Testis (tissue), 3 donors: ENCODE results near the gene ARRB2. TPM values are rescaled to one million over a fixed set of nuclear protein-coding genes. Genes with fewer than 3 reads are reported as not detected.

Experiments
- DNase-seq: peaks from one replicate; pipeline ENCODE4 v3.0.0-alpha.2; 2019
- H3K27ac ChIP-seq, 2 donors: fragments of 200-600 bp; sonication (generic); one replicate each; pipeline ENCODE4 v1.5.1; 2019
- H3K27me3 ChIP-seq: fragments of 200-600 bp; sonication (generic); one replicate; pipeline ENCODE4 v1.5.1; 2019
- H3K36me3 ChIP-seq: fragments of 200-600 bp; sonication (generic); one replicate; pipeline ENCODE4 v1.5.1; 2017; ENCODE audit warnings: low read depth; ENCODE audit errors: missing control alignments
- H3K4me1 ChIP-seq: fragments of 200-600 bp; sonication (generic); one replicate; pipeline ENCODE4 v1.5.1; 2019
- H3K4me3 ChIP-seq, 2 donors: fragments of 200-600 bp; sonication (generic); one replicate each; pipeline ENCODE4 v1.5.1; 2017 to 2019
- H3K9me3 ChIP-seq: fragments of 200-600 bp; sonication (generic); one replicate; pipeline ENCODE4 v1.5.1; 2017
- POLR2A ChIP-seq: fragments of 450-650 bp; IDR thresholded peaks from one replicate; pipeline ENCODE4 v1.6.1; 2017; ENCODE audit warnings: antibody characterized with exemption, mild to moderate bottlenecking, moderate library complexity
- WGBS, 2 donors: methylation state at CpG; one replicate each; pipeline ENCODE4 v1.1.5; 2018; 5-methylcytosine and 5-hydroxymethylcytosine counted together
- intact Hi-C: fragments of 100-400 bp; cut with DNase I; formaldehyde crosslinking; loops from one replicate; pipeline ENCODE4 v1.15.1; 2023; ENCODE audit warnings: low total_unique reads
- polyA plus RNA-seq: library from polyadenylated mRNA; stranded (reverse); fragments of 350-450 nt; fragmentation: Illumina TruSeq; extraction: RNeasy Lipid Tissue Mini Kit (QIAGEN cat#74804); gene quantifications from one replicate; pipeline ENCODE4 v1.2.3, GENCODE V29; 2014; ENCODE audit warnings: low read depth, low replicate concordance; ENCODE audit not compliant: insufficient read depth
- total RNA-seq, 2 donors: library from RNA; depleted of rRNA; stranded (reverse); fragments of >200 nt; gene quantifications; one replicate each; pipeline ENCODE4 v1.2.3, GENCODE V29; 2016
- TF ChIP-seq, protein P1 (sequence below), 3 experiments: fragments of 450-650 bp in 2 of 3; fragments of 200-600 bp in 1 of 3; sonication (generic) in 1 of 3; IDR thresholded peaks; one replicate each; pipeline ENCODE4 v1.5.1; 2016 to 2019; ENCODE audit warnings: antibody characterized with exemption in 3 of 3, mild to moderate bottlenecking in 2 of 3, moderate library complexity in 1 of 3

The ARRB2 gene
- total and polyA plus RNA-seq, 3 donors from 2014 or later, result 13.5 to 23.0 (median 19.5) TPM

DNA sequence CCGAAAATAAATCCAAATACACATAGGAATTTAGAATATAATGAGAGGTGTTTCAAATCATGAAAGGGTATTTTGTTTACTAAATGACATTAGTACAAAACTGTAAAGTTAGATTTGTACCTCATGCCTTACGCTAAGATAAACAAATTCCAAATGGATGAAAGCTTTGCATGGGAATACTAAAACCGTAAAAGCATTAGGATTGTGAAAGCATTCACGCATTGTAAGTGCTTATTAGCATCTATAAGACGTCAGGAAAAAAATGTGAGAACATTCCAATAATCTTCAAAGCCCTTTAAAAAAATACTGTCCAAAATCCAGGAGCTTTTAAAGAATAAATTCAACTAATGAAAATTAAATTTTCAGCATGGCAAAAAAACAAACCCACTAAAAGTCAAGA lies 44.1 kb upstream of the ARRB2 start:
- WGBS, 2 donors, result 76 to 85% methylated on average over 5 of the region's 5 CpGs
- TF ChIP-seq, protein P1, sequence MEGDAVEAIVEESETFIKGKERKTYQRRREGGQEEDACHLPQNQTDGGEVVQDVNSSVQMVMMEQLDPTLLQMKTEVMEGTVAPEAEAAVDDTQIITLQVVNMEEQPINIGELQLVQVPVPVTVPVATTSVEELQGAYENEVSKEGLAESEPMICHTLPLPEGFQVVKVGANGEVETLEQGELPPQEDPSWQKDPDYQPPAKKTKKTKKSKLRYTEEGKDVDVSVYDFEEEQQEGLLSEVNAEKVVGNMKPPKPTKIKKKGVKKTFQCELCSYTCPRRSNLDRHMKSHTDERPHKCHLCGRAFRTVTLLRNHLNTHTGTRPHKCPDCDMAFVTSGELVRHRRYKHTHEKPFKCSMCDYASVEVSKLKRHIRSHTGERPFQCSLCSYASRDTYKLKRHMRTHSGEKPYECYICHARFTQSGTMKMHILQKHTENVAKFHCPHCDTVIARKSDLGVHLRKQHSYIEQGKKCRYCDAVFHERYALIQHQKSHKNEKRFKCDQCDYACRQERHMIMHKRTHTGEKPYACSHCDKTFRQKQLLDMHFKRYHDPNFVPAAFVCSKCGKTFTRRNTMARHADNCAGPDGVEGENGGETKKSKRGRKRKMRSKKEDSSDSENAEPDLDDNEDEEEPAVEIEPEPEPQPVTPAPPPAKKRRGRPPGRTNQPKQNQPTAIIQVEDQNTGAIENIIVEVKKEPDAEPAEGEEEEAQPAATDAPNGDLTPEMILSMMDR (IDR thresholded peaks at IDR 0.05), result no peak
- TF ChIP-seq POLR2A, result no peak
- no peak for DNase-seq
- H3K4me1 ChIP-seq, result no peaks in the 10 kb centered on the region
- intact Hi-C loops, result no loop called here
- H3K36me3 ChIP-seq, result no peaks in the 10 kb centered on the region
- no peaks in the 10 kb centered on the region for H3K9me3 ChIP-seq
- no peak overlapping the region for H3K27ac ChIP-seq
- no peak overlapping the region for H3K4me3 ChIP-seq
- H3K27me3 ChIP-seq, result no peaks in the 10 kb centered on the region

DNA sequence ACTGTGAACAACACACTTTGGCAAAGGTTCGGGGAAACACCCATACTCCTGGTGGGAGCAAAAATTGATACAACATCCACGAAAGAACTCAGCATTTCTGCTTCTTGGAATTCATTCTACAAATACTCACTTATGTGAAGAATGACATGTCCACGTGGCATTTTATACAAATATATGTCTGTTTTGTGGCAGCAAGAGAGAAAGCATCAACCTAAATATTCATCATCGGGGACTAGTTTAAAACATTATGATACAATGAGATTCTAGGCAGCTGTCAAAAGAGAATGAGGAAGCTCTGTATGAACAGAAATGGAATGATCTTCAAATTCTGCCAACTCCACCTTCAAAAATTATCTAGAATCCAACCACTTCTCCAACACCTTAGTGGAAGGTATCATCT lies 43.3 kb upstream of the ARRB2 start:
- H3K9me3 ChIP-seq, result no peaks in the 10 kb centered on the region
- H3K27me3 ChIP-seq, result no peaks in the 10 kb centered on the region
- no peak overlapping the region for H3K27ac ChIP-seq
- H3K4me3 ChIP-seq, result no peak overlapping the region
- H3K36me3 ChIP-seq, result no peaks in the 10 kb centered on the region
- 74 to 78% methylated on average over 4 of the region's 4 CpGs for WGBS, 2 donors
- no peak for DNase-seq
- intact Hi-C loops, result no loop called here
- TF ChIP-seq POLR2A, result no peak
- TF ChIP-seq, protein P1 (IDR thresholded peaks at IDR 0.05), result no peak
- H3K4me1 ChIP-seq, result no peaks in the 10 kb centered on the region

DNA sequence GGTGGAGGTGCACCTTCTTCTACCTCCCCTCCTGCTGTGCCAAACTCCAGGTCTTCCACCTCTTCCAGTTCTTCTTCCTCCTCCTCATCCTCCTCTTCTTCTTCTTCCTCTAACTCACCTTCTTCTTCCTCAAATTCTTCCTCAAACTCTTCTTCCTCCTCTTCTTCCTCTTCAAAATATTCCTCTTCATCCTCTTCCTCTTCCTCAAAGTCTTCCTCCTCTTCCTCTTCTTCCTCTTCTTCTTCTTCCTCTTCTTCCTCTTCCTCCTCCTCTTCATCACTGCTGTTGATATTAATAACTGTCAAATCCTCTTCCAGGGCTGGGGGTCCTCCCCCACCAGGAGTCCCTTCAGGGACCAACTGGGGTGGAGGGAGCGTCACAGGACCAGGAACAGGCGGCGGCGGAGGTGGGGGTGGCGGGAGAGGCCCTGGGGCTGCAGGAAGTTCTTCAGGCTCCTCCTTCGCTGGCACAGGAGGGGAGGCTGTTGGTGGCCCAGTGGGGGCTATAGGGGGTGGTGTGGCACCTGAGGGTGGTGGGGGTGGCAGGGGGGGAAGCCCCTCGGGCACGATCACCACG lies 38.3 kb upstream of the ARRB2 start:
- WGBS, 2 donors, result 97% methylated on average over 8 to 9 of the region's 9 CpGs
- no peaks in the 10 kb centered on the region for H3K36me3 ChIP-seq
- H3K27me3 ChIP-seq, result no peaks in the 10 kb centered on the region
- H3K9me3 ChIP-seq, result no peaks in the 10 kb centered on the region
- H3K27ac ChIP-seq, result no peak overlapping the region
- no peak for DNase-seq
- intact Hi-C loops, result no loop called here
- H3K4me1 ChIP-seq, result peaks cover 5% of the 10 kb centered on the region
- TF ChIP-seq POLR2A, result no peak
- H3K4me3 ChIP-seq, result no peak overlapping the region

DNA sequence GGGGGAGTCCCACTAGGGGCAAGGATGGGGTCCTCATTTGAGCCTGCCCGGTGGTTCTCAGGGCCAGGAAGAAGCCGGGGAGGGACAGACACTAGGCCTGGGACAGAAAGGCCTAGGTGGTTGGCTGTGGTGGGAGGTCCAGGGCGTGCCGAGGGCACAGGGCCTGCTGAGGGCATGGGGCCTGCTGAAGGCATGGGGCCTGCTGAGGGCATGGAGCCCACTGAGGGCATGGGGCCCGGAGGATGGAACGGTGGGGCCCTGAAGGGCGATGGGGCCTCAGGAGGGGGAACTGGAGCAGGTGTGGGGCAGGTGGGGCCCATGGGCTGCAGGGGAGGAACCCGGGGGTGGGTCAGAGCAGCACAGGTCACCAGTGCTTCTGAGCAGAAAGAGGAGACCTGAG lies 37.7 kb upstream of the ARRB2 start:
- Histone ChIP-seq H3K27ac (no peak overlapping the region), H3K9me3 (no peaks in the 10 kb centered on the region), H3K27me3 (no peaks in the 10 kb centered on the region), H3K36me3 (no peaks in the 10 kb centered on the region), H3K4me3 (no peak overlapping the region), H3K4me1 (peaks cover 5% of the 10 kb centered on the region)
- intact Hi-C loops, result no loop called here
- WGBS, 2 donors, result 82 to 86% methylated on average over 6 to 8 of the region's 8 CpGs
- DNase-seq, result no peak
- no peak for TF ChIP-seq POLR2A
- TF ChIP-seq, protein P1 (IDR thresholded peaks at IDR 0.05), result no peak

- TF ChIP-seq POLR2A, result no peak
- TF ChIP-seq, protein P1 (IDR thresholded peaks at IDR 0.05), result no peak
- Histone ChIP-seq H3K4me1 (peaks cover 5% of the 10 kb centered on the region), H3K27me3 (no peaks in the 10 kb centered on the region), H3K27ac (no peak overlapping the region), H3K9me3 (no peaks in the 10 kb centered on the region), H3K4me3 (no peak overlapping the region), H3K36me3 (no peaks in the 10 kb centered on the region)
- intact Hi-C loops, result no loop called here
- 82 to 86% methylated on average over 11 of the region's 11 CpGs for WGBS, 2 donors
- DNase-seq, result no peak
Observed at GRCh38 chr17:4673169-4673568, 37.3 kb upstream of the ARRB2 start.
